Right renal pelvis (tissue), 4 donors: ENCODE results near the gene SLC9A9. TPM values are rescaled to one million over a fixed set of nuclear protein-coding genes. Genes with fewer than 3 reads are reported as not detected.

Experiments used
- DNase-seq, 4 donors: peaks; one replicate each; pipeline ENCODE4 v3.0.0-alpha.2; 2013; ENCODE audit warnings: low read depth in 4 of 4, low spot score in 3 of 4, missing footprints in 1 of 4
- polyA plus RNA-seq, 4 donors: library from polyadenylated mRNA; unstranded; fragments of 120-200 nt; gene quantifications; one replicate each; pipeline ENCODE4 v1.2.1, GENCODE V29; 2013; ENCODE audit not compliant: insufficient read length in 4 of 4

The SLC9A9 gene
- polyA plus RNA-seq, 4 donors, result 4.9 to 8.0 (median 6.0) TPM

DNA sequence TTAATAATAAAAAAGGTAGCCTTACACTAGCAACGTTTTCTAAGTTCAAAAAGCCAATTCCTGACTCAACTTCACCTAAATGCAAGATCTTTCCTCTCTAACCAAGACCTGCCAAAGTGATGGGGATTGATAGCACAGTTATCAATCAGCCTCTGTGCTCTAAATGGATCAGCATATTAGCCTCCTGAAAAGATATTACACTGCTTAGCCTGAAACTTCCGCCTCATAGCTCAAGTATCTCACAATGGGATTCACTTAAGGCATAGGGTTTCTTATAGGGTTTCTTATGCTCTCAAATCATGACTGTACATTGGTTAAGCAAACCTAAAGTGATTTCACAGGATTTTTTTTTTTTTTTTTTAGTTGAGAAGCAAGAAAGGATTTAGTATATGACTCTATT is 436 bp upstream of the SLC9A9 start:
- DNase-seq, result no peak

DNA sequence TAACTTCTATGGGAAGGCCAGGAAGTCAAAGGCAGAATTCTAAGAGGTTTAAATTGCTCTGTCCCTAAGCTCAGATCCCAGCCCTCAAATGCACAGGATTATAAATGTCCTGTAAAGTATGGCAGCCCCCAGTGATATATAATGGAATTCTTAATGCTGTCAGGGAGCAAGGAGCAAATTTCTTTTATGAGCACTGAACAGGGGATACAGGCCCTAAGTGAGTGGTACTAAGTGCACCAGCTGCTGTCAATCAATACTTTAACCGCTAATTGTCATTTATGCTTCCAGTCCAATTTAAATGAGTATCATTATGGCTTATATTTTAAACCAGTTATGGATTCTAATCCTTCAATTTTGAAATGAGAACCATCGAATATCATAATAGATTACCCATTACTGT is 4.7 kb downstream of the SLC9A9 start:
- no peak for DNase-seq

DNA sequence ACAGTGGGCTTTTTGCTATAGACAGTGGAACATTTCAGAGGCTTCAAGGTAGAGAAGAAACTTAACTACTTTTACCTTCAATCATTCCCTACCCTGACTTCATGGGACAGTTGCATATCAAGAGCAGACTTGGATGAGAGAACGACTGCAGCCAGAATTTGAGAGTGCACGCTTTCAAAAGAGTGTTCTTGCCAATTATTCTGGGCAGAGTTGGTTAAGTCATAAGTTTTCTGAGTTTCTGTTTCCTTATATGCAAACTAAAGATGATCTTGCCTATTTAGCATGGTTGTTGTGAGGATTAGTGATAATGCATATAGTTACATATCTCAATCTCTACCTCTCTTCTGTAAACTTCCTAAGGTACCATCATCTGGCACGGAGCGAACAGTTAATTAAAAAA is 7.6 kb downstream of the SLC9A9 start:
- DNase-seq, result no peak

GRCh38 chr3:143839980-143840379 is 8.3 kb downstream of the SLC9A9 start:
- no peak for DNase-seq

DNA sequence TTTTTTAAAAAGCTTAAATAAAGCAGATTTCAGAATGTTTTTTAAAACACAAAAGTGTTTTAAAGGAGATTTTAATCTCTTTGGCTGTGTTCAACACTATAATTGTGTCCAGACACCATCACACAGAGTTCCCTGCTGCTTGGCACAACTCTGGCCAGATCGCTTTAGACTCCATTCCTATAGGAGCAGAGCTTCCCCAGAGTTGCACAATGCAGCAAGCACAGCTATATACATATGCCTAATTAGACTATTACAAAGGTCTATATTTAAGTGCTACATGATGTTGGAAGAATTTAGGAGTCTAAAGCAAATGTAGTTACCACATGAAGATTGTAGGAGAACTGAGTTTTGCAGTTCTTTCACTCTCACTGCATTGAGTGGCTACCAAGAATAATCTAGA is 11.2 kb downstream of the SLC9A9 start:
- DNase-seq, result no peak

DNA sequence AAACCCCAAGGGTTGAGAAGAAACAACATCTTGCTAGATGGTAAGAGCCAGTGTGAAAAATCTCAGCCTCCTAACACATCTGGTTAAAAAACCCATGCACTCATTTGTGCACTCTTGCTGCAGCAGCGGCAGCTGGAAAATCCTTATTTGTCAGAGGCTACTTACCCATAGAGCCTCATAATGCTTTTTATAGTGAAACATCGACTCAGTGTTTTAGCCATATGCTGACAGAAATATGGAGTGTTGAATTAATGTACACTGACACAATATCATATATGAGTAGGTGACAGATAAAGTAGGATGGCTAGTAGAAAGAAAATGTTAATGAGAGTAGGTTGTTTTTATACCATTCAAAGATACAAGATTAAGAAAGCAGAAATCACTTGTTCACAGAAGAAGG is 13.0 kb downstream of the SLC9A9 start:
- DNase-seq, result no peak

DNA sequence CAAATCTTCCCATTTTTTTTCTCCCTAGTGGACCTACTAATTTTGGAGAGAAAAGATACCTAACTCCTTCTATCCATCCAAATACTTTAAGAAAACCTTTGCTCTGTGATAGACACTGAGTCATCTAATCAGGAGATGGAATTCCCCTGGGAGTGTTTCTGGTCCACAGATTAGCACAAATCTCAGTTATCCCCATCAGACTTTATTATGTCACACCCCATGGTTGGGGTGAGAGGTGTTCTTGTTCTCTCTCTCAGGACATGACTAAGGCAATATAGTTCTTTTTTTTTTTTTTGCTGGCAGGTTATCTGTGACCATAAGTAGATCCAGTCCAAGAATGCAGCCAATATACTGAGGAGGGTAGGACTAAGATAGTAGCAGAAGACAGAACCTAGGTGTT is 15.8 kb downstream of the SLC9A9 start:
- no peak for DNase-seq

DNA sequence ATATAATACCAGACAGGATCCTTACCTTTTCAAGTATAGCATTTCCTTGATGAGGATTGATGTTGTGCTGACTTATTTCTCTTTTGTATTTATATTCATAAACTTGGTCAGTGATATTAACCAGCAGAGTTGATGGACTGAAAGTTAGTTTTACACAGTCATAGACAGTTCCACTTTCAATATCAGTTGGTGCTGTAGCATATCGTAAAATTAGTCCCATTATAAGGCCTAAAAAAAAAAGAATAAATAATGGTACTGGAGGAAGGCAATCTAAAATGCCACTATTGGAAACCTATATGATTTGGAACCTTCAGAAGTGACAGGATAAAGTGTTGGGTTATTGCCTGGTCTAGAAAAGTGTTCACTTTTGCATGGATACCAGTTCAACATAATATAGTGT is 16.3 kb downstream of the SLC9A9 start:
- no peak for DNase-seq

DNA sequence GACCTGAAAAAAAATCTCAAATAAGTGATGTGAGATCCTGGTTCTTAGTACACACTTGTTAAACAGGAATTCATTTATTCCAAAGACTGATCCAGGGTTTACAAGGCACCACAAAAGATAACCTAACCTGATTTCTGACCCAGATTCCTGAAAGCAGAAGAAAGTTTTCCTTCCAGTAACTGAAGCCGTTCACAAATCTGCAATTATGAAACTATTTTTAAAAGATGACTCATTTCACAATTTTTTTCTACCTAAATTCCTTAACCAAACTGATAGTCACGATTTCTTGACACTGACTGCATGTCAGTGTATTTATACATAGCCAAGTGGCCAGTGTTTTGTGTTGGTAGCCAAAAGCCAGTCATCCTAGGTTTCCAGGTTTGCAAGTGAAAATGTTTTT is 17.1 kb downstream of the SLC9A9 start:
- DNase-seq, result no peak

- DNase-seq, result no peak
Measured at GRCh38 chr3:143830786-143831185, 17.5 kb downstream of the SLC9A9 start.

GRCh38 chr3:143830063-143830462 is 18.2 kb downstream of the SLC9A9 start:
- no peak for DNase-seq

- no peak for DNase-seq
Measured at GRCh38 chr3:143827425-143827824, 20.8 kb downstream of the SLC9A9 start.

GRCh38 chr3:143826296-143826695 is 22.0 kb downstream of the SLC9A9 start:
- DNase-seq, result no peak

DNA sequence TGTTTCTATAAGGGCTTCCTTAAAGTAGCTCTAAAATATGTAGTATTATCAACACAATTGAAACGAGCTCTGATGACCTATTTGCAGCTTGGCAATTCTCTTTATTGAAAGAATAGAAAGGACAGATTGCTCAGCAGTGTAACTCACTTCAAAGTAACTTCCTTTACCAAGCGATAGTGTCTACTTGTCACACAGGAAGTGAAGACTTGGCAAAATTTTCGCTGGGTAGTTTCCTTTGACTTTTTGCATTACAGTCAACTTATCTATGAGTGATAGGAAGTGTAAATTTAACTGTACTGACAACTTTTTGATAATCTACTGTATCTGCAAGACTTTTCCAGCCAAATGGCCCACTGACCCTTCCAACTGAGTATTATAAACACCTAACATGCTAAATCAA is 22.8 kb downstream of the SLC9A9 start:
- no peak for DNase-seq

DNA sequence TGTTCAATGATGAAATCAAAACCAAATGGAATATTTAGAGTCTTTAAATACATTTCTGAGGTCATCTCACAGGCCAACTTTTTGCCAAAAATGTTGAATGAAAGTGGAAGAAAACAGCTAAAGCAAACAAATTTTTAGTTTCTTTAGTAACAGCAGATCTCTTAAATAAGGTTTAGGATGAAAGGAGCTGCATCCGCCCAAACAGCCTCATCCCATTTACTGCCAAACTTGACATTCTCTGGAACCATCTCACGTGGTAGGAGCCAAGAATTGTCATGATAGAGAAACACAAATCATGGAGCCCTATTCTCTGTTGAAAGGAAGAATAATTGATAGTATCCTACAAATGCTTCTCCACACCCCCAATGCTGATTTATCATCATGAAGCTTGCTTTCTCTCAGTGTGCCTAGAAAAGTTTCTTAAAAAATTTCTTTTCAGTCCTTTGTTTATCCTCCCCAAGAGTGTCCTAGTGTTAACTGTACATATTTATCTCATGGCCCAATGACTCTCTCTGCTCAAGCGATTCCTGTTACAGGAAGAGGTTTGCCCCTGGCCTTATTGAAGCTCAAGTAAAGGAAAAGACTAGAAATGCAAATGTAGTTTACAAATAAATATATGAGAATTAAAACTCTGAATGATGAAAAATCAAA is 23.4 kb downstream of the SLC9A9 start:
- no peak for DNase-seq

DNA sequence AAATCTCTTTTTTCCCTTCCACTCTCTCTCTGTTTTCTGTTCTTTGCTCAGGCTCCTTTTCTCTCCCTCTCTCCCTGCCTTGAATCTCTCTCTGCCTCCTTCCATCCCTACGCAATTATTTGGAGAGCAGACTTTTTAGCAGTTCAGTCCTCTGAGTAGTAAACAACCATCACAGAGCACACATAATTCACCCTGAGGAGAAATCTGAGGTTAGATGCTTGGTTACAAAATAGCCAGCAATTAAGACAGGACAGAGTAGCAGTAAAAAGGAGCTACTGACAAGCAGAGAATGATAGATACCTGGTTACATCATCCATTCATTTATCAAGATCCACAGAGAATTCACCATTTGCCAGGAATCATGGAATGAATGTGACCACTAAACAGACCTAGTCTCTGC is 25.5 kb downstream of the SLC9A9 start:
- no peak for DNase-seq

DNA sequence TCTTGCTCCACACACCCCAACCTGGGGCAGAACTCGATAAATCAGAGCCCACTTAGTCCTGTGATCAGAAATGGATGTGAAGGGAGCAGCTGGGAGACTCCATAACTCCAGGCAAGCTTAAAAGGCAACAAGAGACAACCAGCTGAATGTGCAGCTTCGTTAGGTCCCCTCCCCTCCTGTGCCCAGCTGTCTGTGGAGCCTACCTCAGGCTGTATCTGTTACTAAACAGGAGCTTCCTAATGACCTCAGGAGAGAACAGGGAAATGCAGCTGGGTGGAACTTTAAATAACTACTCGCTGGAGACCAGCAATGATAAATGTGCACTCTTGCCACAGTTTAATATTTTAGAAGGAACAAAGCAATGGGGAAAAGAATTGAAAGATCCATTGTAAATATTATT is 25.9 kb downstream of the SLC9A9 start:
- DNase-seq, result no peak

GRCh38 chr3:143821862-143822261 is 26.4 kb downstream of the SLC9A9 start:
- no peak for DNase-seq

DNA sequence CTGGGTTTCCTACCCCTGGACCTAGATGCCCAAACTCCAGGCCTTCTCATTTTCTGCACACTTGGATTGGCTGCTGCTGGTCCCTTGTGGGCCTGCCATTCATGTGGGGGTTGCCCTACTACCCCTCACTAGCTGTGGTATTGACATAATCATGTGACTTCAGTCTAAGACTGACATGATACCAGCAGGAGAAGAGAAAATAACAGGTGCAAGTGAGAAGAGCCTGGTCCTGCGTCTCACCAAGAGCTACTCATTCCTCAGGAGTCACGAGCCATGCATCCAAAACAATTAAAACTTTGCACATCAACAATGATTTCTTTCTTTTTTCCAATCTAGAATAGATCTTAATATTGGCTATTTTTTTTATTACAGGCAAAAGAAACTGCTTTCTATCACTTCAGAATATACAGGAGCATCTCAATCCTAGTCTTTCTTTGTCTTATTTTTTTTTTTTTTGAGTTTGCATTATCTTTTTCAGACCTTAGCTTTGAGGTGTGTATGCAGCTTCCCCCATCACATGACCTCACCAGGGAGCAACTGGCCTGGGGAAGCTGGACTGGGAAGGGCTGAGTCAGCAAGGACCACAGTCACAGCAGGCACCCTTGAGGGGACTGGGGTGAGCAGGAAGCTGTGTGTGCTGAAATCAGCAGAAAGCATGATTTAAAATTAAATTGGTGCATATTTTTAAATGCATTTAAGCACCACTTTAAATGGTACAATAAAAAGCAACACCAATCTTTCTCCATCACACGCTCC is 27.6 kb downstream of the SLC9A9 start:
- DNase-seq, result no peak

GRCh38 chr3:143819890-143820289 is 28.4 kb downstream of the SLC9A9 start:
- DNase-seq, result no peak

- DNase-seq, result no peak
Measured at GRCh38 chr3:143814443-143814889, 33.8 kb downstream of the SLC9A9 start.

DNA sequence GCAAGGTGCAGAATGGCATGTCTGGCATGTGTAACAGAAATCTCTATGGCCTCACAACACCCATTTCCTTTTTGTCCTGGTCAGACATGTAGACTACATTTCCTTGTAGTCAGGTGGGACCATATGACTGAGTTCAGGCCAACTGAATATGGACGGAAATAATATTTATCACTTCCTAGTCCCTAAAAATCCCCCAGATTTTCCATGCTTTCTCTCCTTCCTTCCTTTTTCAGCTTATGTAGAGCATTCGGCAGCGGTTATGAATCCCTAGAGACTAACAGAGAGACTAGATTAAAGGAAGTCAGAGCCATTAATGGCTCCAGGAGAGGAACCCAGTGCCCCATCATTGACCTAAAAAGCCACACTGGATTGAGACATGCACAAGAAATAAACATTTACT is 35.8 kb downstream of the SLC9A9 start:
- no peak for DNase-seq
